NCI-H774 (cell line): ENCODE data around the gene ANO10.
"Not testable (repeated sequence)": the region's sequence is repeated elsewhere in the genome, so short reads cannot be mapped to it uniquely, and the experiment has no call there.

Experiments used
- DNase-seq: peaks from one replicate; lab custom pipeline; 2025; lab: John Stamatoyannopoulos, UW

Gene ANO10

GRCh38 chr3:43627360-43627759 lies 5.5 kb upstream of the ANO10 start:
- no peak for DNase-seq

GRCh38 chr3:43624619-43625305 lies 3.0 kb upstream of the ANO10 start:
- no peak for DNase-seq

- DNase-seq = no peak
Observed at GRCh38 chr3:43620831-43621655, 768 bp downstream of the ANO10 start.

DNA sequence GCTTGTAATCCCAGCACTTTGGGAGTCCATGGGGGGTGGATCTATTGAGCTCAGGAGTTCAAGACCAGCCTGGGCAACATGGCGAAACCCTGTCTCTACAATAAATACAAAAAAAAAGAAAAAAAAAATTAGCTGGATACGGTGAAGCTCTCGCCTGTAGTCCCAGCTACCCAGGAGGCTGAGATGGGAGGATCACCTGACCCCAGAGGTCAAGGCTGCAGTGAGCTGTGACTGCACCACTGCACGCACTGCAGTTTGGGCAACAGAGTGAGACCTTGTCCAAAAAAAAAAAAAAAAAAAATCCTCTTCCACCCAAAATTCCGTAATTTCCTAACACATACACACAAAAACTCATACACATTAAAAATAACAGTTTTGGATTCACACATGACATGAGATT lies 2.2 kb downstream of the ANO10 start:
- no peak for DNase-seq

- no peak for DNase-seq
Observed at GRCh38 chr3:43618142-43618541, 3.7 kb downstream of the ANO10 start.

- no peak for DNase-seq
Observed at GRCh38 chr3:43616034-43616433, 5.8 kb downstream of the ANO10 start.

DNA sequence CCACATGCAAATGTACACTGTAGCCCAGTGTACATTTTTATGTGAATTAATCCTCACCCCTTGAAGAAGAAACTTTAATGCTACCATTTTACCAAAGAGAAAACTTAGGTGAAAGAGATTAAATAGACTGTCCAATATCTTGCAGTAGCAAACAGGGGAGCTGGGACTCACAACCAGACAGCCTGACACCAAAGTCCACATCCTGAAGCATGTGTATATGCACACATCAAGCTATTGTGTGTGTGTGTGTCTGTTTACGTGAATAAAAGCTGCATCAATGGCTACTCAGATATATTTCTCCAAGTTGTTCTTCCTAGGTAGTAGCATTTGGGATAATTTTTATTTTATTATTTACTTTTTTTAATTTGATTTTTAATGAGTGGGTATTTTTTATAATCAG lies 6.7 kb downstream of the ANO10 start:
- DNase-seq = no peak

DNA sequence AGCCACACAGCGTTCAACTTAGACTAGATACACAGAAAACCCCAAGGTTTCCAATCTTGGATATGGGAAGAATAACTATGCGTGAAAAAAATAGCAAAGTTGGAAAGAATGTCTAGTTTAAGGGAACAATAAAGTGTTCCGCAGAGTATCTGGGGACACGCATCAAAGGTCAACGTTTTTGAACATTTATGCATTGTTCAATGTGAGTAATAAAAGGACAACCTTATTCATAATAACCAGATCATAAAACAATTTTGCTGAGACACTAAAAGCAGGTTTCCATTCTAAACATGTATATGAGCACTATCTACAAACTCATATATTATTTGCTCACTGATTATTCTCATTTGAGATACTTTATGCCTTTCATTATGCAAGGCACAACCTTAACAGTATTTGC lies 7.8 kb downstream of the ANO10 start:
- no peak for DNase-seq

GRCh38 chr3:43612419-43612818 lies 9.4 kb downstream of the ANO10 start:
- DNase-seq = no peak

- no peak for DNase-seq
Observed at GRCh38 chr3:43609406-43609805, 12.4 kb downstream of the ANO10 start.

GRCh38 chr3:43608751-43609150 lies 13.1 kb downstream of the ANO10 start:
- no peak for DNase-seq

GRCh38 chr3:43606284-43606683 lies 15.5 kb downstream of the ANO10 start:
- DNase-seq = no peak

- not testable (repeated sequence) for DNase-seq
Observed at GRCh38 chr3:43599959-43600358, 21.9 kb downstream of the ANO10 start.

DNA sequence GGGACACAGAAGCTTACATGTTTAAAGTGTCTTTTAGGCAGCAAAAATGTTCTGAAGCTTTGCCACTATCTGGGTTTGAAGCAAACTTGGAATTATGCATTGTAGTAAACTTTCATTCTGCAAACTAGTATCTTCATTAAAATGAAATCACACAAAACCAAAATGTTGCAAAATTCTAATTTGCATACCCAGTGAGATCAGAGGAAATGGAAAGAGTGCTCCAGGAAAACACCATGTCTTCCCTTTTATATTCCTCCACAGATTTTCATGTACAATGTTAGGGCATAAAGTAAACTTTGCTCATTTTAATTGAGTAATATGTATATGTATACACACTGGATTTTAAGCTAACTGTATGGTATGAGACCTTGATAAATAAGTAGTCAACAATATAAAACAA lies 23.9 kb downstream of the ANO10 start:
- no peak for DNase-seq

- DNase-seq = not testable (repeated sequence)
Observed at GRCh38 chr3:43596178-43596577, 25.6 kb downstream of the ANO10 start.

- not testable (repeated sequence) for DNase-seq
Observed at GRCh38 chr3:43595280-43595679, 26.5 kb downstream of the ANO10 start.

DNA sequence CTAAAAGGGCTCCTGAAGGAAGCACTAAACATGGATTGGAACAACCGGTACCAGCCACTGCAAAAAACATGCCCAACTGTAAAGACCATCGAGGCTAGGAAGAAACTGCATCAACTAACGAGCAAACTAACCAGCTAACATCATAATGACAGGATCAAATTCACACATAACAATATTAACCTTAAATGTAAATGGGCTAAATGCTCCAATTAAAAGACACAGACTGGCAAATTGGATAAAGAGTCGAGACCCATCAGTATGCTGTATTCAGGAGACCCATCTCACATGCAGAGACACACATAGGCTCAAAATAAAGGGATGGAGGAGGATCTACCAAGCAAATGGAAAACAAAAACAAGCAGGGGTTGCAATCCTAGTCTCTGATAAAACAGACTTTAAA lies 28.2 kb downstream of the ANO10 start:
- not testable (repeated sequence) for DNase-seq

- not testable (repeated sequence) for DNase-seq
Observed at GRCh38 chr3:43591866-43592265, 29.9 kb downstream of the ANO10 start.

- DNase-seq = no peak
Observed at GRCh38 chr3:43587303-43587702, 34.5 kb downstream of the ANO10 start.

DNA sequence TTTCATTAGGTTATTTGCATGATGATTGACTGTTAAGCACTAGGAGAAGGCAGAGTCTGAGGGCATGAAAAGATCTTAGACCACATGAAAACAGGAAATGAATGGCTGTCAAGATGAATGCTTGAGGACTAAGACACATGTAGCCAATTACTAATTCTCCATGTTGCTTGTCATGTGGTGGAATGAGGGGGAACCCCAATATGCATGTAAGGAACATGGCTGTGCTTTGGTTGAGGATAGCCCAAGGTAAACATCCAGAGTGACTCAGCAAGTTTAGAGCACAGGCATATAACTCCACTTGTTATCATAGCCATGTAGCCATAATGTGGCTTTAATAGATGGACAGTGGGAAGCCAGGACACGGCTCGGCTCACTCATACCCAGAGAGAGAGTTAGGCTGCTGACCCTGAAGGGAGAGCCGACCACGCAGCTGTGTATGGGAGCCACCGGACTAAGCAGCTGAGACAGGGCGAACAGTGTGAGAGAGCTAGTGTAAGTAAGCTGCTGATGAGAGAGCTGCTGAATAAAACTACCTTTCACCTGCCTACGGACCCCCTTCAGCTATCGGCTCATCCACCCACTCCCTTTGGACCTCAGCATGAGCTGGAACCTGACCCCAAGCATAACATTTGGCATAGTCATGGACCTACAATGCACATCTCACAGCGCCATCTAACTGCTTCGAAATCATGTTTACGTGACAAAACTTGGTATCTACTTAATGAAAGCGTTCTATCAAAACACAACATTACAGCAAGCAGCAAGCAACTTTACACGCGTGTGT lies 37.6 kb downstream of the ANO10 start:
- DNase-seq = no peak

DNA sequence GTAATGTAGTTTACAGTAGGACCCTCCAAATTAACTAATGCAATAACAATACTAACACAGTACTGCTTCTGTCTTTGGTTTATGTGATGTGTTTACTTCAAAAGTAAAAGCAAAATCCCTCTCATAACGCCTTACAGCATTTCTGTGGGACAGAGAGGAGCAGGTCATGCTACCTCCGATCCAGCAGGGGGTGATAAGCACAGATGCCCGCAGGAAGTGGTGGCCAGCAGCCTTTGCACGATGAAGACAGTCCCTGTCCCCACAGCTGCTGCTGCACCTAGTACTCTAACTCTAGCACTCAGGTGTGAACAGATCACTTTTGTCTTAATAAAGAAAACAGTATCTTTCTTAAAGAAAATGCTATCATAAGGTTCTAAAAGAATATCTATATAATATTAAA lies 38.3 kb downstream of the ANO10 start:
- DNase-seq = no peak

DNA sequence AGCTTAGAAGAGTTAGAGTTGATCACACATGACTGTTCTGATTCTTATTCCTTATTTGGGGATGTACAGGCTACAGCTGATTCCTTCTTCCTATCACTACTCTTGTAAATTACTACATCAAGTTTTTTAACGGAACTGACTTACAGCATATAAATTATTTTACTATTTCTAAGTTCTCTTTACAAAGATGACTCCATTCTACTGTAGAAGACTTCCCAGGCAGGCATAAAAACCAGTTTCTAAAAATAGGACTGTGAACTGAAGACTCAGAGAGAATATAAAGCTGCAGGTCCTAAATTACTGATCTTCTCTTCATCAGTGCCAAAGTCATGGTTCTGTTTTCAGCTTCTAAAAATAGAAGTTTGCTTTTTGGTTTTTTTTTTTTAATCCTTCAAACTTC lies 38.9 kb downstream of the ANO10 start:
- no peak for DNase-seq

- DNase-seq = no peak
Observed at GRCh38 chr3:43581343-43581742, 40.5 kb downstream of the ANO10 start.
